GM06990 (cell line): ENCODE data around the gene AXL.

ENCODE experiments used
- DNase-seq: peaks from one replicate; pipeline ENCODE4 v3.0.0-alpha.2; 2011; ENCODE audit not compliant: insufficient read length; ENCODE audit errors: extremely low read depth
- H3K27me3 ChIP-seq: replicated peaks from 2 replicates; pipeline ENCODE4 v1.6.0; 2011; ENCODE audit warnings: low read length; ENCODE audit not compliant: control insufficient read depth, insufficient read depth
- H3K36me3 ChIP-seq: 2 replicates; pipeline ENCODE4 v1.5.1; 2011; ENCODE audit warnings: low read length; ENCODE audit not compliant: control insufficient read depth, insufficient read depth
- H3K4me3 ChIP-seq: replicated peaks from 2 replicates; pipeline ENCODE4 v1.5.1; 2011; ENCODE audit warnings: low read depth, mild to moderate bottlenecking, control low read depth, low read length
- CTCF ChIP-seq: IDR thresholded peaks from 2 replicates; pipeline ENCODE4 v1.5.1; 2011; ENCODE audit warnings: low read length, control low read depth, mild to moderate bottlenecking, inconsistent platforms; ENCODE audit not compliant: insufficient read depth, poor library complexity, severe bottlenecking

The AXL gene

DNA sequence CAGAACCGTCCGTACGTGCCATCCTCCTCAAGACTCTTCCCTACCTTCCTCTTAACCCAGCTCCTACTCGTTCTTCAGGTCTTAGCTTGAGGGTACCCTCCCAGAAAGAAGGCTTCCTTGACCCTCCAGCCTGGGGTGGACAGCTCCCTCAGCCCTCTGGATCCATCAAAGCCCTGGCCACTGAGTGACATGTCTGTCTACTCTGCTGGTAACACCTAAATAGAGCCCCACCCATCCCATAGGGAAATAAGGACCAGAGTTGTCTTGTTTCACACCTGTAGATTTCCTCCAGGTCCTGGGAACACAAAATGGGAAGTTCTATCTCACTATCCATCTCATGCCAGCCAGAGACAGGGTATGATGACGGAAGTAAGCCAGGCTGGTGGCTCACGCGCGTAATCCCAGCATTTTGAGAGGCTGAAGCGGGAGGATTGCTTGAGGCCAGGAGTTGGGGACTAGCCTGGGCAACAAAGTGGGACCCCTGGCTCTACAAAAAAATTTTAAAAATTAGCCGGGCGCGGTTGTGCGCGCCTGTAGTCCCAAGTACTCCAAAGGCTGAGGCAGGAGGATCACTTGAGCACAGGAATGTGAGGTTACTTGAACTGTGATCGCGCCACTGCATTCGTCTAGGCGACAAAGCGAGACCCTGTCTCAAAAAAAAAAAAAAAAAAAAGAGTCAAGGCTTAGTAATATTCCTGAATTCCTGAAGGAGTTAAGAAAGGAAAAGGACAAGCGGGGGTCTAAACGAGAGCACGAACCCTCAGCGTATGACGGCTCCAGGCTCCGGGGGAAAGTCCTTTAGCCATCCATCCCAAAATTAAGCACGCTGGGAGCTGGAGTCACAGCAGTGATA, 90.4 kb downstream of the AXL start:
- Histone ChIP-seq H3K36me3 (peaks cover 12% of the 10 kb centered on the region), H3K4me3 (peak overlapping the region; percentile 80), H3K27me3 (no peaks in the 10 kb centered on the region)
- no peak for TF ChIP-seq CTCF
- DNase-seq: no peak

- DNase-seq: peak; percentile 92
- Histone ChIP-seq H3K4me3 (peak within 1 kb of the TSS; percentile 80), H3K27me3 (no peaks in the 10 kb centered on the region), H3K36me3 (peaks cover 10% of the 10 kb centered on the region)
- TF ChIP-seq CTCF: no peak
These were observed 91.2 kb downstream of the AXL start, which contains the start of gene CCDC97 for GRCh38 chr19:41310033-41310831. CCDC97 (plus strand) TSS chr19:41310172; CDS start chr19:41310311, 139 bp downstream.

DNA sequence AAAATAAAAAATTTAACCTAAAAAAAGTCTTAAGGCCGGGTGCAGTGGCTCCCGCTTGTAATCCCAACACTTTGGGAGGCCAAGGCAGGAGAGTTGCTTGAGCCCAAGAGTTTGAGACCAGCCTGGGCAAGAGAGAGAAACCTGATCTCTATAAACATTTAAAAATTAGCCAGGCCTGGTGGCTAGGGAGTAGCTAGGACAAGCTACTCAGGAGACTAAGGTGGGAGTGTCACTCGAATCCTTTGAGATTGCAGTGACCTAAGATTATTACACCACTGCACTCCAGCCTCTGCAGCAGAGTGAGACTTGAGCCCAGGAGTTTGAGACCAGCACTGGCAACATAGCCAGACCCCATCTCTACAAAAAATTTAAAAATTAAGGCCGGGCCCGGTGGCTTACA, 92.0 kb downstream of the AXL start:
- H3K4me3 ChIP-seq: peak overlapping the region; percentile 80

More for the DNA sequence above, 92.0 kb downstream of the AXL start:
- H3K27me3 ChIP-seq: no peaks in the 10 kb centered on the region
- peaks cover 13% of the 10 kb centered on the region for H3K36me3 ChIP-seq
- no peak for DNase-seq
- no peak for TF ChIP-seq CTCF
